ENCODE results near the gene DLX4.

DLX4 gene

GRCh38 chr17:49969134-49969759 is at the start of gene DLX4:
Gene DLX4, plus strand, starts transcription at chr17:49969190. Its CDS starts 279 bp downstream, at chr17:49969469.
- DNase-seq (ENCODE audit: low spot score): peak; percentile 8

GRCh38 chr17:49920030-49920769 is 48.8 kb upstream of the DLX4 start:
- DNase-seq (ENCODE audit: low spot score): no peak

GRCh38 chr17:49922095-49922494 is 46.9 kb upstream of the DLX4 start:
- DNase-seq (ENCODE audit: low spot score): no peak

- no peak for DNase-seq (ENCODE audit: low spot score)
These were observed 44.9 kb upstream of the DLX4 start for GRCh38 chr17:49924116-49924515.

- DNase-seq (ENCODE audit: low spot score): no peak
These were observed 44.4 kb upstream of the DLX4 start for GRCh38 chr17:49924589-49924988.

GRCh38 chr17:49925921-49926320 is 43.1 kb upstream of the DLX4 start:
- DNase-seq (ENCODE audit: low spot score): no peak

GRCh38 chr17:49926886-49927285 is 42.1 kb upstream of the DLX4 start:
- DNase-seq (ENCODE audit: low spot score): no peak

- no peak for DNase-seq (ENCODE audit: low spot score)
These were observed 40.7 kb upstream of the DLX4 start for GRCh38 chr17:49928126-49928800.

GRCh38 chr17:49928837-49929475 is 40.0 kb upstream of the DLX4 start:
- DNase-seq (ENCODE audit: low spot score): no peak

GRCh38 chr17:49930880-49931279 is 38.1 kb upstream of the DLX4 start:
- no peak for DNase-seq (ENCODE audit: low spot score)

- no peak for DNase-seq (ENCODE audit: low spot score)
These were observed 37.4 kb upstream of the DLX4 start for GRCh38 chr17:49931416-49932137.

GRCh38 chr17:49932138-49932723 is 36.8 kb upstream of the DLX4 start:
- DNase-seq (ENCODE audit: low spot score): no peak

- no peak for DNase-seq (ENCODE audit: low spot score)
These were observed 36.1 kb upstream of the DLX4 start for GRCh38 chr17:49932901-49933300.

- no peak for DNase-seq (ENCODE audit: low spot score)
These were observed 33.3 kb upstream of the DLX4 start for GRCh38 chr17:49935526-49936210.

GRCh38 chr17:49936386-49936785 is 32.6 kb upstream of the DLX4 start:
- DNase-seq (ENCODE audit: low spot score): no peak

- no peak for DNase-seq (ENCODE audit: low spot score)
These were observed 29.7 kb upstream of the DLX4 start for GRCh38 chr17:49939318-49939717.

- no peak for DNase-seq (ENCODE audit: low spot score)
These were observed 27.6 kb upstream of the DLX4 start for GRCh38 chr17:49941427-49941826.

- DNase-seq (ENCODE audit: low spot score): no peak
These were observed 26.0 kb upstream of the DLX4 start for GRCh38 chr17:49942947-49943346.

GRCh38 chr17:49944273-49944870 is 24.6 kb upstream of the DLX4 start:
- no peak for DNase-seq (ENCODE audit: low spot score)

- DNase-seq (ENCODE audit: low spot score): no peak
These were observed 22.8 kb upstream of the DLX4 start for GRCh38 chr17:49946208-49946607.

Measured in globus pallidus (tissue), 1 donor.